ENCODE measurements around the gene TBC1D23. TPM values are rescaled to one million over a fixed set of nuclear protein-coding genes. Genes with fewer than 3 reads are reported as not detected.
A peak's percentile ranks its signal among the peaks of the same experiment; 100 is the strongest.

TBC1D23 gene
- polyA plus RNA-seq, 3 donors, result 10.2 to 22.7 (median 12.2) TPM

GRCh38 chr3:100263583-100263982 is 2.8 kb downstream of the TBC1D23 start:
- 83% methylated on average over 2 of the region's 2 CpGs for WGBS (ENCODE audit: insufficient coverage)
- Mint-ChIP-seq H3K4me3 (no peak overlapping the region), H3K9me3 (no peaks in the 10 kb centered on the region), H3K27me3 (ENCODE audit: low read depth in 3 of 3) (peaks cover 0 to 2% (median 0%) of the 10 kb centered on the region in 3 donors), H3K36me3 (no peaks in the 10 kb centered on the region), H3K4me1 (peaks cover 40% of the 10 kb centered on the region), H3K27ac (peak overlapping the region in 2 of 7 donors; percentile 1 to 53)
- no peaks in the 10 kb centered on the region for H3K9me3 ChIP-seq (replicated peaks in 1 of 2; ENCODE audit: control insufficient read depth in 1 of 2, insufficient read depth in 1 of 2, low read length in 2 of 2)
- H3K4me2 ChIP-seq (replicated peaks; ENCODE audit: extremely low read depth, low read length, poor library complexity, severe bottlenecking), result no peak overlapping the region
- DNase-seq, result no peak
- H3K79me2 ChIP-seq (ENCODE audit: insufficient read depth, low read length), result peaks cover 78% of the 10 kb centered on the region
- no peak overlapping the region for H3K9ac ChIP-seq (ENCODE audit: insufficient read depth, low read length, poor library complexity, severe bottlenecking)
- H3K27ac ChIP-seq (ENCODE audit: low read depth in 1 of 2, low read length in 2 of 2), result no peak overlapping the region
- H3K27me3 ChIP-seq (ENCODE audit: control insufficient read depth in 2 of 2, insufficient read depth in 2 of 2, low read length in 2 of 2), result no peaks in the 10 kb centered on the region
- H3K36me3 ChIP-seq (replicated peaks in 1 of 2; ENCODE audit: control insufficient read depth in 1 of 2, insufficient read depth in 2 of 2, low read length in 2 of 2), result peaks cover 0 to 5% of the 10 kb centered on the region in 2 donors
- intact Hi-C loops (cut with micrococcal nuclease), result loop anchor here in 1 of 2 donors (5.0 to 10.0 kb wide), 3 partner anchors 139 to 429 kb away; partner anchors contain the start of genes LNP1 and TOMM70
- peaks cover 16 to 19% of the 10 kb centered on the region in 2 donors for H3K4me1 ChIP-seq (ENCODE audit: control insufficient read depth in 1 of 2, insufficient read depth in 2 of 2, low read length in 2 of 2)
- no peak overlapping the region for H2AFZ ChIP-seq (ENCODE audit: insufficient read depth, low read depth, low read length, poor library complexity, severe bottlenecking)
- H3K4me3 ChIP-seq (replicated peaks in 1 of 3; ENCODE audit: low read depth in 2 of 3, low read length in 3 of 3), result no peak overlapping the region
- H4K20me1 ChIP-seq (ENCODE audit: insufficient read depth, low read length), result peaks cover 72% of the 10 kb centered on the region
- TF ChIP-seq CTCF (IDR thresholded peaks at IDR 0.05), result no peak

GRCh38 chr3:100264242-100264641 is 3.5 kb downstream of the TBC1D23 start:
- H3K27me3 ChIP-seq (ENCODE audit: control insufficient read depth in 2 of 2, insufficient read depth in 2 of 2, low read length in 2 of 2), result no peaks in the 10 kb centered on the region
- no peak overlapping the region for H3K4me3 ChIP-seq (replicated peaks in 1 of 3; ENCODE audit: low read depth in 2 of 3, low read length in 3 of 3)
- no peak overlapping the region for H3K4me2 ChIP-seq (replicated peaks; ENCODE audit: extremely low read depth, low read length, poor library complexity, severe bottlenecking)
- H3K9me3 ChIP-seq (replicated peaks in 1 of 2; ENCODE audit: control insufficient read depth in 1 of 2, insufficient read depth in 1 of 2, low read length in 2 of 2), result no peaks in the 10 kb centered on the region
- WGBS (ENCODE audit: insufficient coverage), result 100% methylated on average over 1 of the region's 2 CpGs
- no peak for TF ChIP-seq CTCF (IDR thresholded peaks at IDR 0.05)
- Mint-ChIP-seq H3K27me3 (ENCODE audit: low read depth in 3 of 3) (peaks cover 0 to 2% (median 0%) of the 10 kb centered on the region in 3 donors), H3K9me3 (no peaks in the 10 kb centered on the region), H3K4me1 (peaks cover 40% of the 10 kb centered on the region), H3K27ac (peak overlapping the region in 2 of 7 donors; percentile 22 to 43), H3K4me3 (no peak overlapping the region), H3K36me3 (no peaks in the 10 kb centered on the region)
- H3K4me1 ChIP-seq (ENCODE audit: control insufficient read depth in 1 of 2, insufficient read depth in 2 of 2, low read length in 2 of 2), result peaks cover 16 to 19% of the 10 kb centered on the region in 2 donors
- H3K36me3 ChIP-seq (replicated peaks in 1 of 2; ENCODE audit: control insufficient read depth in 1 of 2, insufficient read depth in 2 of 2, low read length in 2 of 2), result peaks cover 0 to 5% of the 10 kb centered on the region in 2 donors
- intact Hi-C loops (cut with micrococcal nuclease), result loop anchor here in 1 of 2 donors (5.0 to 10.0 kb wide), 3 partner anchors 138 to 429 kb away; partner anchors contain the start of genes LNP1 and TOMM70
- peaks cover 85% of the 10 kb centered on the region for H3K79me2 ChIP-seq (ENCODE audit: insufficient read depth, low read length)
- H2AFZ ChIP-seq (ENCODE audit: insufficient read depth, low read depth, low read length, poor library complexity, severe bottlenecking), result no peak overlapping the region
- H4K20me1 ChIP-seq (ENCODE audit: insufficient read depth, low read length), result peaks cover 79% of the 10 kb centered on the region
- no peak overlapping the region for H3K9ac ChIP-seq (ENCODE audit: insufficient read depth, low read length, poor library complexity, severe bottlenecking)
- no peak overlapping the region for H3K27ac ChIP-seq (ENCODE audit: low read depth in 1 of 2, low read length in 2 of 2)
- DNase-seq, result no peak

Measured in CD14-positive monocyte (primary cell).